Cortex of kidney (tissue), 1 donor: ENCODE measurements around the gene ADAMTSL1.

ENCODE experiments used
- DNase-seq: peaks from one replicate; lab custom pipeline; 2025; lab: John Stamatoyannopoulos, UW

Gene ADAMTSL1

GRCh38 chr9:18467696-18468095 lies 6.3 kb upstream of the ADAMTSL1 start:
- no peak for DNase-seq

GRCh38 chr9:18472435-18472834 lies 1.5 kb upstream of the ADAMTSL1 start:
- DNase-seq, result no peak

GRCh38 chr9:18472841-18473251 lies 1.1 kb upstream of the ADAMTSL1 start:
- no peak for DNase-seq

- no peak for DNase-seq
Observed at GRCh38 chr9:18474783-18475182, 830 bp downstream of the ADAMTSL1 start.

- DNase-seq, result no peak
Observed at GRCh38 chr9:18477121-18477660, 3.2 kb downstream of the ADAMTSL1 start.

GRCh38 chr9:18477719-18478118 lies 3.8 kb downstream of the ADAMTSL1 start:
- no peak for DNase-seq

- no peak for DNase-seq
Observed at GRCh38 chr9:18478501-18479361, 4.8 kb downstream of the ADAMTSL1 start.

GRCh38 chr9:18479405-18479804 lies 5.5 kb downstream of the ADAMTSL1 start:
- DNase-seq, result no peak

- DNase-seq, result no peak
Observed at GRCh38 chr9:18480662-18481093, 6.7 kb downstream of the ADAMTSL1 start.

- no peak for DNase-seq
Observed at GRCh38 chr9:18482371-18482770, 8.4 kb downstream of the ADAMTSL1 start.

- DNase-seq, result no peak
Observed at GRCh38 chr9:18485714-18486113, 11.8 kb downstream of the ADAMTSL1 start.

GRCh38 chr9:18487611-18488010 lies 13.7 kb downstream of the ADAMTSL1 start:
- DNase-seq, result no peak

GRCh38 chr9:18488886-18489285 lies 14.9 kb downstream of the ADAMTSL1 start:
- DNase-seq, result no peak

GRCh38 chr9:18489861-18490260 lies 15.9 kb downstream of the ADAMTSL1 start:
- no peak for DNase-seq

GRCh38 chr9:18490641-18491370 lies 16.9 kb downstream of the ADAMTSL1 start:
- no peak for DNase-seq

- no peak for DNase-seq
Observed at GRCh38 chr9:18492612-18493011, 18.7 kb downstream of the ADAMTSL1 start.

- no peak for DNase-seq
Observed at GRCh38 chr9:18493451-18493993, 19.6 kb downstream of the ADAMTSL1 start.

- no peak for DNase-seq
Observed at GRCh38 chr9:18495065-18495464, 21.1 kb downstream of the ADAMTSL1 start.

- no peak for DNase-seq
Observed at GRCh38 chr9:18496256-18497000, 22.5 kb downstream of the ADAMTSL1 start.

- no peak for DNase-seq
Observed at GRCh38 chr9:18499062-18499461, 25.1 kb downstream of the ADAMTSL1 start.

GRCh38 chr9:18499980-18500379 lies 26.0 kb downstream of the ADAMTSL1 start:
- DNase-seq, result no peak

- no peak for DNase-seq
Observed at GRCh38 chr9:18500451-18500850, 26.5 kb downstream of the ADAMTSL1 start.
